Endodermal cell (in vitro differentiated cells): Measurements from ENCODE around the gene TMEM123. TPM values are rescaled to one million over a fixed set of nuclear protein-coding genes. Genes with fewer than 3 reads are reported as not detected.

Experiments used
- DNase-seq: peaks from one replicate; pipeline ENCODE4 v3.0.0-alpha.2; 2017
- H3K27ac ChIP-seq: 2 replicates; pipeline ENCODE4 v1.5.1; 2013; ENCODE audit warnings: mild to moderate bottlenecking, low read depth, low read length, moderate library complexity
- H3K27me3 ChIP-seq: 2 replicates; pipeline ENCODE4 v1.6.1; 2013; ENCODE audit warnings: mild to moderate bottlenecking, low read length, moderate library complexity; ENCODE audit not compliant: insufficient read depth, control insufficient read depth, poor library complexity, severe bottlenecking
- H3K36me3 ChIP-seq: 2 replicates; pipeline ENCODE4 v1.7.0; 2013; ENCODE audit warnings: mild to moderate bottlenecking, low read length, moderate library complexity; ENCODE audit not compliant: control insufficient read depth, insufficient read depth
- H3K4me1 ChIP-seq: one replicate; pipeline ENCODE4 v1.7.0; 2013; ENCODE audit warnings: low read length; ENCODE audit not compliant: control insufficient read depth, insufficient read depth
- H3K4me3 ChIP-seq: 2 replicates; pipeline ENCODE4 v1.5.1; 2013; ENCODE audit warnings: mild to moderate bottlenecking, low read length, moderate library complexity
- H3K9ac ChIP-seq: 2 replicates; pipeline ENCODE4 v1.6.1; 2013; ENCODE audit warnings: mild to moderate bottlenecking, low read length, moderate library complexity; ENCODE audit not compliant: poor library complexity, severe bottlenecking; ENCODE audit errors: extremely low read depth
- H3K9me3 ChIP-seq: 2 replicates; pipeline ENCODE4 v1.6.1; 2013; ENCODE audit warnings: mild to moderate bottlenecking, low read length, moderate library complexity; ENCODE audit not compliant: control insufficient read depth
- H3K27ac Mint-ChIP-seq: 2 replicates; pipeline ENCODE4 v1.8.0; 2020; ENCODE audit warnings: mixed read lengths
- H3K27me3 Mint-ChIP-seq: 2 replicates; pipeline ENCODE4 v1.8.0; 2021; ENCODE audit warnings: mild to moderate bottlenecking, mixed read lengths; ENCODE audit not compliant: insufficient read depth
- H3K36me3 Mint-ChIP-seq: 2 replicates; pipeline ENCODE4 v1.8.0; 2020; ENCODE audit warnings: low read depth, mixed read lengths
- H3K4me1 Mint-ChIP-seq: 2 replicates; pipeline ENCODE4 v1.8.0; 2020; ENCODE audit warnings: mixed read lengths
- H3K4me3 Mint-ChIP-seq: 2 replicates; pipeline ENCODE4 v1.8.0; 2020; ENCODE audit warnings: mild to moderate bottlenecking, moderate library complexity, mixed read lengths
- H3K9me3 Mint-ChIP-seq: 2 replicates; pipeline ENCODE4 v1.8.0; 2020; ENCODE audit warnings: mild to moderate bottlenecking, mixed read lengths
- CTCF ChIP-seq: fragments of 200-600 bp; sonication (generic); conservative IDR thresholded peaks from 2 replicates; pipeline ENCODE4 v1.5.0; 2021; ENCODE audit warnings: antibody characterized with exemption, mild to moderate bottlenecking
- WGBS, 2 experiments: methylation state at CpG; one replicate each; pipeline versions ENCODE4 v1.1.5 to v1.1.7; 2013; ENCODE audit warnings: missing lambda C conversion rate in 2 of 2, mixed read lengths in 1 of 2; ENCODE audit not compliant: insufficient coverage in 1 of 2, insufficient read length in 1 of 2; 5-methylcytosine and 5-hydroxymethylcytosine counted together
- total RNA-seq, 2 donors: library from RNA; stranded (reverse); fragmentation: NEBNext Ultra II Directional in 1 of 2; extraction: Animal tissue kit (Norgen Biotek cat#: 25700) in 1 of 2; gene quantifications; 2 replicates in 1 of 2; 3 replicates in 1 of 2; pipeline ENCODE4 v1.2.1, GENCODE V29; 2021

The TMEM123 gene
- total RNA-seq, 2 donors from 2014 or later, result 216 to 256 TPM

DNA sequence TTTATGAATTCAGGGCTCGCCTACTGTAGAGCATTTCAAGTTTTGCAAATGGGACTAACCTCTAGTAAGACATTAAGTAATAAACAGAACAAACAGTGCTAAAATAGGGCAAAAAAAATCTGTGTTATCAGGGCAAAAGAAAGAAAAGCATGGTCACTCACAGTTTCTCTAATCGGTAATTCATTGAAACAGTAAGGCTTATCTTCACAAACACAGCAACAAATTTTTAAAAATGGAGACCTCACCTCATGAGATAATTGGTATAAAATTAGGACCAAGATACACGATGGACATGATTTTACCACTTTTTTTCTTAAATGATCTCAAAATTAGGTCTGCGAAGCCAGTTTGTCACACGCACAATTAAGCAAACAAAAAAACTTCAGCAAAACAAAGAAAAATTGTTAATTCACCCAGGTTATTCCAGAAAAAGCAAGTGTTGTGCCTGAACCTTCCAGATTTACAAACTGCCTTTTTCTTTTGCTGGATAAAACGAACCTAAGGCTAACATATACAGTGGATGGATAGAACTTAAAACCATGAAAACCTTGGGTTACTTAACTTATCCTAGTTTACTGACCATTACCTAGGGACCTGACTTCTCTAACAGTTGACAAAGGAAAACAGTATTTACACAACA is 1.4 kb downstream of the TMEM123 start:
- Histone ChIP-seq H3K9ac (peak overlapping the region; percentile 91), H3K4me1 (peaks cover 8% of the 10 kb centered on the region), H3K27ac (no peak overlapping the region), H3K9me3 (no peaks in the 10 kb centered on the region), H3K27me3 (no peaks in the 10 kb centered on the region), H3K4me3 (peak overlapping the region; percentile 90), H3K36me3 (peaks cover 26% of the 10 kb centered on the region)
- H3K36me3 Mint-ChIP-seq, result peaks cover 21% of the 10 kb centered on the region
- 23 to 36% methylated on average over 4 to 6 of the region's 6 CpGs for WGBS, 2 experiments
- no peak for DNase-seq
- H3K4me1 Mint-ChIP-seq, result peaks cover 64% of the 10 kb centered on the region
- peak overlapping the region; percentile 94 for H3K4me3 Mint-ChIP-seq
- H3K9me3 Mint-ChIP-seq, result no peaks in the 10 kb centered on the region
- H3K27ac Mint-ChIP-seq, result peak overlapping the region; percentile 94
- no peak for TF ChIP-seq CTCF
- no peaks in the 10 kb centered on the region for H3K27me3 Mint-ChIP-seq

DNA sequence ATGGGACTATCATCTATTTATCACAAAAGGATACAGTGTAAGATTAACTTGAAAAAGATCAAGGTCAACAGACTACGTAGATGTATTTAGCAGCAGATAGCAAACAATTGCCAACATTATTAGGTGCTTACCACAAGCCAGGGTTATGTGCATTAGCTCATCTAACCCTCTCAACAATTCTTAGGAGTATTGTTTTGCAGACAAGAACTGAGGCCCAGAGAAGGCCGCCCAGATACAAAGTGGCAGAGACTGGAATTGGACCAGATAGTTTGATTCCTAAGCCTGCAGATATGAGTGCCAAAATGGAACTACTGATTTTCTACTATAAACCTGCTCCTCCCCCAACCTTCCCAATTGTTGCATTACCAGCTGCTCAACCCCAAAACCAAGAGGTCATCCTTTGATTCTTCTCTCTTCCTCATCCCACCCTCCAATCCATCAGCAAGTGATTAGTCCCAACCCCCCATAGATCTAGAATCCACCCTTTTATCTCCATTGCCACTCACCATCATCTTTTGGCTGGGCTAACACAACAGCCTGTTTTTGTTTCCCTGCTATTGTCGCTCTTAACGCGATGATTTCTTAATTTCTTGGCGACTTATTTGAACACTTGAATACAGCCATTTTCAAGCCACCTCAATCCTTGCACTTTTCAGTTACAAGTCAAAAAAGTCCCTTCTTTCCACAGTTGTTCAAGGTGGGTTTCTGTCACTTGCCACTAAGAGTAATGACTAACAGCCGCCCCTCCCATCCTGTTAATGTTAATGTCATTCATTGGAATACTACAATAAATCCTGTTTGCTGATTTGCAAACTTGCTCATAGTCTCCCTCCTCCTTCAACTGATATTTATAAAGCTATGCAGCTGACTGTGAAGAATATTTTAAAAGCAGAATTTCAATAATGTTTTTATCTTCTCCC is 2.7 kb downstream of the TMEM123 start:
- Histone ChIP-seq H3K4me3 (peak overlapping the region; percentile 90), H3K9ac (no peak overlapping the region), H3K36me3 (peaks cover 39% of the 10 kb centered on the region), H3K9me3 (peaks cover 12% of the 10 kb centered on the region), H3K4me1 (peaks cover 8% of the 10 kb centered on the region), H3K27ac (no peak overlapping the region), H3K27me3 (no peaks in the 10 kb centered on the region)
- Mint-ChIP-seq H3K36me3 (peaks cover 34% of the 10 kb centered on the region), H3K4me3 (peak overlapping the region; percentile 94), H3K9me3 (peaks cover 6% of the 10 kb centered on the region), H3K27ac (no peak overlapping the region), H3K4me1 (peaks cover 54% of the 10 kb centered on the region), H3K27me3 (no peaks in the 10 kb centered on the region)
- no peak for TF ChIP-seq CTCF
- DNase-seq, result no peak
- WGBS, 2 experiments, result 65 to 74% methylated on average over 3 to 7 of the region's 7 CpGs

DNA sequence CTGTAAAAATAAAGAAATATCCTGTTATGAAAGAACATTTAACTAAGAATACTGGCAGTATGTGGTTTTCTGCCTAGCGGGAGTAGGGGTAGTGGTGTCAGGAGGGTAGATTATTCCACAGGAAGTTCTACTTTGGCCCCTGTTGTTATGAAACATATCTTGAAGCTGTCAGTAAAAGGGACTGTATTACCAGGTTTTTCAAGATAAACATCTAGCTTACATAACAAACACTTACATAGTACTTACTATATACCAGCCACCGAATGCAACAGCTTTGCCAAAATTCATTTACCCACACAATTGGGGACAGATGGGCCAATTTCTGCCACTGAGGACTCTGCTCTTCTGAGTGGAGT is 3.7 kb downstream of the TMEM123 start:
- Mint-ChIP-seq H3K36me3 (peaks cover 42% of the 10 kb centered on the region), H3K27me3 (no peaks in the 10 kb centered on the region), H3K9me3 (peaks cover 14% of the 10 kb centered on the region), H3K27ac (no peak overlapping the region), H3K4me3 (no peak overlapping the region), H3K4me1 (peaks cover 44% of the 10 kb centered on the region)
- Histone ChIP-seq H3K27ac (no peak overlapping the region), H3K4me1 (peaks cover 8% of the 10 kb centered on the region), H3K9ac (no peak overlapping the region), H3K4me3 (peak overlapping the region; percentile 90), H3K27me3 (no peaks in the 10 kb centered on the region), H3K36me3 (peaks cover 41% of the 10 kb centered on the region), H3K9me3 (peaks cover 16% of the 10 kb centered on the region)
- no peak for DNase-seq
- WGBS, 2 experiments, result 95 to 100% methylated on average over 1 to 2 of the region's 2 CpGs
- no peak for TF ChIP-seq CTCF
